OCI-LY1 (cell line): ENCODE measurements around the gene PADI1.

Source experiments
- H2AFZ ChIP-seq: fragments of 200-600 bp; sonication (generic), shearing (Covaris generic); 2 replicates; pipeline ENCODE4 v1.6.0; 2014; ENCODE audit warnings: antibody characterized with exemption, mild to moderate bottlenecking, low read length
- H3F3A ChIP-seq: fragments of 200-600 bp; sonication (generic), shearing (Covaris generic); 2 replicates; pipeline ENCODE4 v1.6.0; 2014; ENCODE audit warnings: mild to moderate bottlenecking, antibody characterized with exemption, low read length, moderate library complexity; ENCODE audit not compliant: insufficient read depth
- H3K27ac ChIP-seq: fragments of 200-600 bp; sonication (generic); 2 replicates; pipeline ENCODE4 v1.5.1; 2014; ENCODE audit warnings: low read length, mixed run types, mild to moderate bottlenecking, low read depth; ENCODE audit not compliant: poor library complexity, severe bottlenecking
- H3K27me3 ChIP-seq: fragments of 200-600 bp; sonication (generic); 2 replicates; pipeline ENCODE4 v1.6.0; 2014; ENCODE audit warnings: antibody characterized with exemption, mild to moderate bottlenecking, low read length, moderate library complexity; ENCODE audit not compliant: insufficient read depth
- H3K36me3 ChIP-seq: fragments of 200-600 bp; sonication (generic); 2 replicates; pipeline ENCODE4 v1.6.1; 2014; ENCODE audit warnings: mild to moderate bottlenecking, antibody characterized with exemption, low read length, moderate library complexity, mixed read lengths; ENCODE audit not compliant: insufficient read depth
- H3K4me1 ChIP-seq: fragments of 200-600 bp; sonication (generic); 2 replicates; pipeline ENCODE4 v1.5.1; 2014; ENCODE audit warnings: mild to moderate bottlenecking, low read length, moderate library complexity; ENCODE audit not compliant: insufficient read depth, severe bottlenecking
- H3K4me2 ChIP-seq: fragments of 200-600 bp; sonication (generic), shearing (Covaris generic); 2 replicates; pipeline ENCODE4 v1.6.1; 2014; ENCODE audit warnings: low read length
- H3K4me3 ChIP-seq: fragments of 200-600 bp; sonication (generic); 2 replicates; pipeline ENCODE4 v1.5.1; 2014; ENCODE audit warnings: low read length, low read depth, mild to moderate bottlenecking, mixed read lengths; ENCODE audit not compliant: poor library complexity, severe bottlenecking
- H3K79me2 ChIP-seq: fragments of 200-600 bp; shearing (Covaris generic); 2 replicates; pipeline ENCODE4 v1.6.1; 2016; ENCODE audit warnings: mixed run types, low read length, mixed read lengths; ENCODE audit not compliant: insufficient read depth
- H3K9ac ChIP-seq: fragments of 200-600 bp; sonication (generic), shearing (Covaris generic); 2 replicates; pipeline ENCODE4 v1.6.1; 2014; ENCODE audit warnings: mild to moderate bottlenecking, low read length, mixed read lengths
- H3K9me2 ChIP-seq: fragments of 200-600 bp; sonication (generic), shearing (Covaris generic); 2 replicates; pipeline ENCODE4 v1.6.1; 2014; ENCODE audit warnings: low read depth, mild to moderate bottlenecking, low read length, mixed read lengths
- H3K9me3 ChIP-seq: fragments of 200-600 bp; shearing (Covaris generic); 2 replicates; pipeline ENCODE4 v1.6.1; 2014; ENCODE audit warnings: low read length, mixed read lengths
- H4K20me1 ChIP-seq: fragments of 200-600 bp; sonication (generic), shearing (Covaris generic); 2 replicates; pipeline ENCODE4 v1.6.0; 2016; ENCODE audit warnings: mild to moderate bottlenecking, low read length; ENCODE audit not compliant: insufficient read depth
- EZH2 ChIP-seq: fragments of 200-600 bp; sonication (generic), shearing (Covaris generic); IDR thresholded peaks from 2 replicates; pipeline ENCODE4 v1.8.0; 2017; ENCODE audit warnings: borderline replicate concordance, mixed run types, mild to moderate bottlenecking, antibody characterized with exemption, low read length, moderate library complexity, mixed read lengths
- TF ChIP-seq, protein P1 (sequence below): fragments of 200-600 bp; sonication (generic), shearing (Covaris generic); IDR thresholded peaks from 2 replicates; pipeline ENCODE4 v1.5.1; 2017; ENCODE audit warnings: mild to moderate bottlenecking, antibody characterized with exemption, low read length, moderate library complexity, mixed read lengths

The PADI1 gene

DNA sequence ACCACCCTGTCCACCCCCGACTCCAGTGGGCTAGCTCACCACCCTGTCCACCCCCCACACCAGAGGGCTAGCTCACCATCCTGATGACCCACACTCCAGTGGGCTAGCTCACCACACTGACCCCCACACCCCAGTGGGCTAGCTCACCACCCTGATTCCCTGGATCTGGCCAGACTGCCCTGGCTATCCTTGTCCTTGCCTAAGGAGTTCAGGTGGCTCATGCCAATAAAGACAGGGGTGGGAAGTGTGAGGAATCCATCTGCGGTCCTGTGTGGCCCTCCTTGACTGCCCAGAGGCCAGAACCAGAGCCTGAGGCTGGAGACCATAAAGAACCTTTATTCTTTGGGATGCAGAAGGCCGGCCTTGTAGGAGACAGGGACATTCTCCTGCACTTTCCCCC, 3.6 kb downstream of the PADI1 start:
- no peak overlapping the region for H3K4me3 ChIP-seq
- TF ChIP-seq, protein P1, sequence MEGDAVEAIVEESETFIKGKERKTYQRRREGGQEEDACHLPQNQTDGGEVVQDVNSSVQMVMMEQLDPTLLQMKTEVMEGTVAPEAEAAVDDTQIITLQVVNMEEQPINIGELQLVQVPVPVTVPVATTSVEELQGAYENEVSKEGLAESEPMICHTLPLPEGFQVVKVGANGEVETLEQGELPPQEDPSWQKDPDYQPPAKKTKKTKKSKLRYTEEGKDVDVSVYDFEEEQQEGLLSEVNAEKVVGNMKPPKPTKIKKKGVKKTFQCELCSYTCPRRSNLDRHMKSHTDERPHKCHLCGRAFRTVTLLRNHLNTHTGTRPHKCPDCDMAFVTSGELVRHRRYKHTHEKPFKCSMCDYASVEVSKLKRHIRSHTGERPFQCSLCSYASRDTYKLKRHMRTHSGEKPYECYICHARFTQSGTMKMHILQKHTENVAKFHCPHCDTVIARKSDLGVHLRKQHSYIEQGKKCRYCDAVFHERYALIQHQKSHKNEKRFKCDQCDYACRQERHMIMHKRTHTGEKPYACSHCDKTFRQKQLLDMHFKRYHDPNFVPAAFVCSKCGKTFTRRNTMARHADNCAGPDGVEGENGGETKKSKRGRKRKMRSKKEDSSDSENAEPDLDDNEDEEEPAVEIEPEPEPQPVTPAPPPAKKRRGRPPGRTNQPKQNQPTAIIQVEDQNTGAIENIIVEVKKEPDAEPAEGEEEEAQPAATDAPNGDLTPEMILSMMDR, result no peak
- TF ChIP-seq EZH2, result no peak
- no peaks in the 10 kb centered on the region for H4K20me1 ChIP-seq
- no peak overlapping the region for H3K4me2 ChIP-seq
- H3K9me2 ChIP-seq, result no peaks in the 10 kb centered on the region
- no peaks in the 10 kb centered on the region for H3K79me2 ChIP-seq
- no peaks in the 10 kb centered on the region for H3K36me3 ChIP-seq
- no peak overlapping the region for H3K9ac ChIP-seq
- H3K27me3 ChIP-seq, result no peaks in the 10 kb centered on the region
- H3K27ac ChIP-seq, result no peak overlapping the region
- H3K4me1 ChIP-seq, result no peaks in the 10 kb centered on the region
- H3K9me3 ChIP-seq, result no peaks in the 10 kb centered on the region
- H2AFZ ChIP-seq, result no peak overlapping the region
- H3F3A ChIP-seq, result no peaks in the 10 kb centered on the region

DNA sequence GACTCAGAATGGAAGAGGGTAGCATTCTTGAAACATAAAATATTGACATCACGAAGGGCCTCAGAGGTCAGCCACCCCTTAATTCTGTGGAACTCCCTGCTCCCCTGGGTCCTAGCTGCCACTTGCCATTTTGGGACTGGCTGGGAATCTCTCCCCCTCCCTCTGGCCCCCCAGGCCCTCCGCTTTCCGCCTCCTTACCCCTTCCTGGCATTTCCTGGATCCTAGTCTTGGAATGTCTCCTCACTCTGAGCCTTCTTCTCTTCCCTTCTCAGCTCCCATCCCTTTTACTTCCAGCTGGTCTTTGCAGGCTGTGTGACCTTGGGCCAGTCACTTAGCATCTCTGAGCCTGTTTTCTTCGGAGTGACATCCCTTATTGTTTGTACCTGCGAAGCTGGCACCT, 4.5 kb downstream of the PADI1 start:
- H2AFZ ChIP-seq, result no peak overlapping the region
- H3K4me3 ChIP-seq, result no peak overlapping the region
- no peak overlapping the region for H3K27ac ChIP-seq
- no peak for TF ChIP-seq EZH2
- TF ChIP-seq, protein P1, result no peak
- no peaks in the 10 kb centered on the region for H3K4me1 ChIP-seq
- H3K9me3 ChIP-seq, result no peaks in the 10 kb centered on the region
- no peak overlapping the region for H3K9ac ChIP-seq
- no peaks in the 10 kb centered on the region for H3K36me3 ChIP-seq
- no peaks in the 10 kb centered on the region for H3K9me2 ChIP-seq
- no peaks in the 10 kb centered on the region for H3F3A ChIP-seq
- H3K79me2 ChIP-seq, result no peaks in the 10 kb centered on the region
- H4K20me1 ChIP-seq, result no peaks in the 10 kb centered on the region
- H3K27me3 ChIP-seq, result no peaks in the 10 kb centered on the region
- H3K4me2 ChIP-seq, result no peak overlapping the region

DNA sequence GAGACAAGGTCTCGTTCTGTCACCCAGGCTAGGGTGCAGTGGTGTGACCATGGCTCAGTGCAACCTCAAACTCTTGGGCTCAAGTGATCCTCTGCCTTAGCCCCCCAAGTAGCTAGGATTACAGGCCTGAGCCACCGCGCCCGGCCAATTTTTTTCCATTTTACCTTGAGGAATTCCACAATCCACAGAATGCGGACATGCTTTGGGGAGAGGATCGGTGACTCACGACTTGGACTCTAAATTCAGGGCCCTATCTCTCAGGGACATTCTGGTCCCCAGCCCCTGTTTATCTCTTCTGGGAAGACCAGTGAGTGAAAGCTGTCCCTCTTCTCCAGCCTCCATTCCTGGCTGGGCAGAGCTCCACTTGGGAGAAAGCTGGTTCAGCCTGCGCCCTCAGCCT, 5.2 kb downstream of the PADI1 start:
- no peak overlapping the region for H3K27ac ChIP-seq
- H3F3A ChIP-seq, result no peaks in the 10 kb centered on the region
- no peaks in the 10 kb centered on the region; the same call in 1 of the 2 replicates for H3K27me3 ChIP-seq
- no peaks in the 10 kb centered on the region for H3K4me1 ChIP-seq
- no peaks in the 10 kb centered on the region for H3K9me3 ChIP-seq
- H3K9ac ChIP-seq, result no peak overlapping the region
- H3K4me3 ChIP-seq, result no peak overlapping the region
- H4K20me1 ChIP-seq, result no peaks in the 10 kb centered on the region
- H3K9me2 ChIP-seq, result no peaks in the 10 kb centered on the region
- no peak overlapping the region for H3K4me2 ChIP-seq
- no peaks in the 10 kb centered on the region for H3K36me3 ChIP-seq
- no peaks in the 10 kb centered on the region for H3K79me2 ChIP-seq
- TF ChIP-seq EZH2, result no peak
- TF ChIP-seq, protein P1, result no peak
- no peak overlapping the region for H2AFZ ChIP-seq
